Measurements from ENCODE around the gene AEN. TPM values are rescaled to one million over a fixed set of nuclear protein-coding genes. Genes with fewer than 3 reads are reported as not detected.
"Not testable (repeated sequence)": the region's sequence is repeated elsewhere in the genome, so short reads cannot be mapped to it uniquely, and the experiment has no call there.

Gene AEN
- total RNA-seq, 1 experiment from 2014 or later = 183 TPM

DNA sequence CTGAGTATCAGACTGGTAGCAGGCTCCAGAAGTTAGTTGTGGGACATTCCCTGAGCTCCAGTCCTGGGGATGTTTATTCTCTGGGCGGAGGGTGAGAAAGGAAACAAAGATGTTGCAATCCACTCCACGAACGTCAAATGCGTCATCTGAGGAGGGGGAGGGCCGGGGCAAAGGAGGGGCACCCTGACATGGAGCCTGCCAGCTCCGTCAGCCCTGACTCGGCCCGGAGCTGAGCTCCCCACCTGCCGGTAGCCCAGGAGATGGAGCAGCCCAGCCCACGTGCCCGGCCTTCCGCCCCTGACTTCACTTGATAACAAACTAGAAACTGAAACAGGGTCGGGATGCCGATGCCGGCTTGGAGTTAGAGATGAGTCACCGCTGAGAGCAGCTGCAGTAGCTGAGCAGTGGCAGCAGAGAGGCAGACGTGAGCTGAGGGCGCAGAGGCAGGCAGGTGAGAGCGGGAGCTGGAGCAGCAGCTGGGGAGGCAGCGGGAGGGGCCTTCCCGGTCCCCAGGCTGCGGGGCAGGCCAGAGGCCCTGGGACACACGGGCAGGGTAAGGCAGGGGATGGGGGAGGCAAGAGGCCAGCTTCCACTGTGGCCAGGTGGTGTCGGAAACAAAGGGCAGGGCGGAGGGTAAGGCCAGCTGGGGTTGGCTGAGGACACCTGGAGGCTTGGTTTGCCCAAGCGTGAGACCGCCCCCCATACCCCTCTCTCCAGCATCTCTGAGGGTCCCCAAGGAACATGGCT, 17.7 kb downstream of the AEN start, which contains the start of gene ISG20 (continued):
- no peak for TF ChIP-seq RELA (CRISPR knock-in tag; IDR thresholded peaks at IDR 0.05; ENCODE audit: borderline replicate concordance)

DNA sequence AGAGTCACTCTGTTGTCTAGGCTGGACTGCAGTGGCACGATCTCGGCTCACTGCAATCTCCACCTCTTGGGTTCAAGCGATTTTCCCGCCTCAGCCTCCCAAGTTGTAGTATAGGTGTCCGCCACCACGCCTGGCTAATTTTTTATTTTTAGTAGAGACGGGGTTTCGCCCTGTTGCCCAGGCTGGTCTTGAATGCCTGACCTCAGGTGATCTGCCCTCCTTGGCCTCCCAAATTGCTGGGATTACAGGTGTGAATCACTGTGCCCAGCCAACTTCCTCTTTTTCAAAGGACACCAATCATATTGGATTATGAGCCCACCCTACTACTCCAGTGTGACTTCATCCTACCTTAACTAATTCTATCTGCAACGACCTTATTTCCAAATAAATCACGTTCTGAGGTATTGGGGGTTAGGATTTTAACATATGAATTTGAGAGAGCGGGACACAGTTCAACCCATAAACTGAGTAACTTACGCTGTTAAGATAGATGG, 20.9 kb downstream of the AEN start:
- no peaks in the 10 kb centered on the region; the same call in 1 of the 2 replicates for H3K27me3 Mint-ChIP-seq (ENCODE audit: low read depth)
- ChIA-PET CTCF (interaction anchor here (0.6 kb wide), 1 partner anchor 56 kb away, joined by 3 read pairs; no protein-coding TSS in a partner anchor), POLR2A (interaction anchor here (0.6 kb wide), 1 partner anchor 79 kb away, joined by 4 read pairs; no protein-coding TSS in a partner anchor)
- no peak overlapping the region for H3K4me3 Mint-ChIP-seq
- H3K27ac Mint-ChIP-seq = no peak overlapping the region
- 0 out of 2 replicates have a peak, but pooled peaks cover 2% of the 10 kb centered on the region for H3K36me3 Mint-ChIP-seq
- ATAC-seq (no peak), DNase-seq (ENCODE audit: low spot score) (no peak)
- no peaks in the 10 kb centered on the region for H3K9me3 Mint-ChIP-seq
- no peak for TF ChIP-seq NFE2L1 (CRISPR knock-in tag; IDR thresholded peaks at IDR 0.05)
- TF ChIP-seq NR2C2 (CRISPR knock-in tag; IDR thresholded peaks at IDR 0.05) = no peak
- no peak for TF ChIP-seq GABPB1 (CRISPR knock-in tag; IDR thresholded peaks at IDR 0.05)
- no peak for TF ChIP-seq MXD4 (CRISPR knock-in tag; IDR thresholded peaks at IDR 0.05; ENCODE audit: borderline replicate concordance)
- no peak for TF ChIP-seq NR3C1 (CRISPR knock-in tag; conservative IDR thresholded peaks at IDR 0.05; ENCODE audit: low read depth)
- TF ChIP-seq ZNF396 (CRISPR knock-in tag; IDR thresholded peaks at IDR 0.05; ENCODE audit: borderline replicate concordance) = no peak
- H3K4me1 Mint-ChIP-seq = peaks cover 25% of the 10 kb centered on the region

GRCh38 chr15:88642514-88642913, 21.4 kb downstream of the AEN start:
- H3K9me3 Mint-ChIP-seq; ATAC-seq; POLR2A ChIA-PET; H3K4me3 Mint-ChIP-seq; H3K27me3 Mint-ChIP-seq (ENCODE audit: low read depth); H3K36me3 Mint-ChIP-seq; H3K27ac Mint-ChIP-seq; DNase-seq (ENCODE audit: low spot score): not testable (repeated sequence)
- CTCF ChIA-PET = interaction anchor here (1.2 kb wide), 1 partner anchor 175 kb away, joined by 3 read pairs; the partner anchor contains the start of genes MRPL46 and MRPS11
- H3K4me1 Mint-ChIP-seq = peaks cover 20% of the 10 kb centered on the region

DNA sequence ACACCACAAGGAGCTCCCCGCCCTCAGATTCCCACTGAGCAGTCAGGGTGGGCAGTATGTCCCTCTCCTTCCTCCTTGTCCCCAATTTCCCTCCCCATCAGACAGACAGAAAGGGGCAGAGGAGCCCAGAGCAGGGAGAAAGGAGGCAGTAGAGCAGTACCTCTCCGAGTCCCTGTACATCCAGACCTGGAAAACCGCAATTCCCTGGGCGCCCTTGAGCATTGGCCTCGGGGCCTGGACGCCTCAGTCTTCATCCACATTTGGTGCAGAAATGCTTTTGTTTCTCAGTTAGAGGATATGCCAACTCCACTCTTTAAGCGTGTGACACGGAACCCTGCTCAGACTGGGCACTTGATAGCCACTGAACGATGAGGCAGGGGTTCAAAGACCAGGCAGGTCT, 23.6 kb downstream of the AEN start:
- ChIA-PET CTCF (no interaction called here), POLR2A (no interaction called here)
- no peak overlapping the region for H3K4me3 Mint-ChIP-seq
- TF ChIP-seq NFE2L1 (CRISPR knock-in tag; IDR thresholded peaks at IDR 0.05) (no peak), EMX1 (CRISPR knock-in tag; IDR thresholded peaks at IDR 0.05) (no peak), ZNF396 (CRISPR knock-in tag; IDR thresholded peaks at IDR 0.05; ENCODE audit: borderline replicate concordance) (no peak), MYBL2 (CRISPR knock-in tag; IDR thresholded peaks at IDR 0.05) (no peak), ZBTB21 (CRISPR knock-in tag; IDR thresholded peaks at IDR 0.05; ENCODE audit: borderline replicate concordance) (no peak)
- TF ChIP-seq, protein P1, sequence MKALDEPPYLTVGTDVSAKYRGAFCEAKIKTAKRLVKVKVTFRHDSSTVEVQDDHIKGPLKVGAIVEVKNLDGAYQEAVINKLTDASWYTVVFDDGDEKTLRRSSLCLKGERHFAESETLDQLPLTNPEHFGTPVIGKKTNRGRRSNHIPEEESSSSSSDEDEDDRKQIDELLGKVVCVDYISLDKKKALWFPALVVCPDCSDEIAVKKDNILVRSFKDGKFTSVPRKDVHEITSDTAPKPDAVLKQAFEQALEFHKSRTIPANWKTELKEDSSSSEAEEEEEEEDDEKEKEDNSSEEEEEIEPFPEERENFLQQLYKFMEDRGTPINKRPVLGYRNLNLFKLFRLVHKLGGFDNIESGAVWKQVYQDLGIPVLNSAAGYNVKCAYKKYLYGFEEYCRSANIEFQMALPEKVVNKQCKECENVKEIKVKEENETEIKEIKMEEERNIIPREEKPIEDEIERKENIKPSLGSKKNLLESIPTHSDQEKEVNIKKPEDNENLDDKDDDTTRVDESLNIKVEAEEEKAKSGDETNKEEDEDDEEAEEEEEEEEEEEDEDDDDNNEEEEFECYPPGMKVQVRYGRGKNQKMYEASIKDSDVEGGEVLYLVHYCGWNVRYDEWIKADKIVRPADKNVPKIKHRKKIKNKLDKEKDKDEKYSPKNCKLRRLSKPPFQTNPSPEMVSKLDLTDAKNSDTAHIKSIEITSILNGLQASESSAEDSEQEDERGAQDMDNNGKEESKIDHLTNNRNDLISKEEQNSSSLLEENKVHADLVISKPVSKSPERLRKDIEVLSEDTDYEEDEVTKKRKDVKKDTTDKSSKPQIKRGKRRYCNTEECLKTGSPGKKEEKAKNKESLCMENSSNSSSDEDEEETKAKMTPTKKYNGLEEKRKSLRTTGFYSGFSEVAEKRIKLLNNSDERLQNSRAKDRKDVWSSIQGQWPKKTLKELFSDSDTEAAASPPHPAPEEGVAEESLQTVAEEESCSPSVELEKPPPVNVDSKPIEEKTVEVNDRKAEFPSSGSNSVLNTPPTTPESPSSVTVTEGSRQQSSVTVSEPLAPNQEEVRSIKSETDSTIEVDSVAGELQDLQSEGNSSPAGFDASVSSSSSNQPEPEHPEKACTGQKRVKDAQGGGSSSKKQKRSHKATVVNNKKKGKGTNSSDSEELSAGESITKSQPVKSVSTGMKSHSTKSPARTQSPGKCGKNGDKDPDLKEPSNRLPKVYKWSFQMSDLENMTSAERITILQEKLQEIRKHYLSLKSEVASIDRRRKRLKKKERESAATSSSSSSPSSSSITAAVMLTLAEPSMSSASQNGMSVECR (CRISPR knock-in tag; IDR thresholded peaks at IDR 0.05; ENCODE audit: borderline replicate concordance) = no peak
- TF ChIP-seq, protein P2, sequence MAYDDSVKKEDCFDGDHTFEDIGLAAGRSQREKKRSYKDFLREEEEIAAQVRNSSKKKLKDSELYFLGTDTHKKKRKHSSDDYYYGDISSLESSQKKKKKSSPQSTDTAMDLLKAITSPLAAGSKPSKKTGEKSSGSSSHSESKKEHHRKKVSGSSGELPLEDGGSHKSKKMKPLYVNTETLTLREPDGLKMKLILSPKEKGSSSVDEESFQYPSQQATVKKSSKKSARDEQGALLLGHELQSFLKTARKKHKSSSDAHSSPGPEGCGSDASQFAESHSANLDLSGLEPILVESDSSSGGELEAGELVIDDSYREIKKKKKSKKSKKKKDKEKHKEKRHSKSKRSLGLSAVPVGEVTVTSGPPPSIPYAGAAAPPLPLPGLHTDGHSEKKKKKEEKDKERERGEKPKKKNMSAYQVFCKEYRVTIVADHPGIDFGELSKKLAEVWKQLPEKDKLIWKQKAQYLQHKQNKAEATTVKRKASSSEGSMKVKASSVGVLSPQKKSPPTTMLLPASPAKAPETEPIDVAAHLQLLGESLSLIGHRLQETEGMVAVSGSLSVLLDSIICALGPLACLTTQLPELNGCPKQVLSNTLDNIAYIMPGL (CRISPR knock-in tag; IDR thresholded peaks at IDR 0.05) = no peak
- TF ChIP-seq, protein P3, sequence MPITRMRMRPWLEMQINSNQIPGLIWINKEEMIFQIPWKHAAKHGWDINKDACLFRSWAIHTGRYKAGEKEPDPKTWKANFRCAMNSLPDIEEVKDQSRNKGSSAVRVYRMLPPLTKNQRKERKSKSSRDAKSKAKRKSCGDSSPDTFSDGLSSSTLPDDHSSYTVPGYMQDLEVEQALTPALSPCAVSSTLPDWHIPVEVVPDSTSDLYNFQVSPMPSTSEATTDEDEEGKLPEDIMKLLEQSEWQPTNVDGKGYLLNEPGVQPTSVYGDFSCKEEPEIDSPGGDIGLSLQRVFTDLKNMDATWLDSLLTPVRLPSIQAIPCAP (CRISPR knock-in tag; IDR thresholded peaks at IDR 0.05) = no peak
- TF ChIP-seq, protein P4, sequence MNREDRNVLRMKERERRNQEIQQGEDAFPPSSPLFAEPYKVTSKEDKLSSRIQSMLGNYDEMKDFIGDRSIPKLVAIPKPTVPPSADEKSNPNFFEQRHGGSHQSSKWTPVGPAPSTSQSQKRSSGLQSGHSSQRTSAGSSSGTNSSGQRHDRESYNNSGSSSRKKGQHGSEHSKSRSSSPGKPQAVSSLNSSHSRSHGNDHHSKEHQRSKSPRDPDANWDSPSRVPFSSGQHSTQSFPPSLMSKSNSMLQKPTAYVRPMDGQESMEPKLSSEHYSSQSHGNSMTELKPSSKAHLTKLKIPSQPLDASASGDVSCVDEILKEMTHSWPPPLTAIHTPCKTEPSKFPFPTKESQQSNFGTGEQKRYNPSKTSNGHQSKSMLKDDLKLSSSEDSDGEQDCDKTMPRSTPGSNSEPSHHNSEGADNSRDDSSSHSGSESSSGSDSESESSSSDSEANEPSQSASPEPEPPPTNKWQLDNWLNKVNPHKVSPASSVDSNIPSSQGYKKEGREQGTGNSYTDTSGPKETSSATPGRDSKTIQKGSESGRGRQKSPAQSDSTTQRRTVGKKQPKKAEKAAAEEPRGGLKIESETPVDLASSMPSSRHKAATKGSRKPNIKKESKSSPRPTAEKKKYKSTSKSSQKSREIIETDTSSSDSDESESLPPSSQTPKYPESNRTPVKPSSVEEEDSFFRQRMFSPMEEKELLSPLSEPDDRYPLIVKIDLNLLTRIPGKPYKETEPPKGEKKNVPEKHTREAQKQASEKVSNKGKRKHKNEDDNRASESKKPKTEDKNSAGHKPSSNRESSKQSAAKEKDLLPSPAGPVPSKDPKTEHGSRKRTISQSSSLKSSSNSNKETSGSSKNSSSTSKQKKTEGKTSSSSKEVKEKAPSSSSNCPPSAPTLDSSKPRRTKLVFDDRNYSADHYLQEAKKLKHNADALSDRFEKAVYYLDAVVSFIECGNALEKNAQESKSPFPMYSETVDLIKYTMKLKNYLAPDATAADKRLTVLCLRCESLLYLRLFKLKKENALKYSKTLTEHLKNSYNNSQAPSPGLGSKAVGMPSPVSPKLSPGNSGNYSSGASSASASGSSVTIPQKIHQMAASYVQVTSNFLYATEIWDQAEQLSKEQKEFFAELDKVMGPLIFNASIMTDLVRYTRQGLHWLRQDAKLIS (CRISPR knock-in tag; IDR thresholded peaks at IDR 0.05; ENCODE audit: borderline replicate concordance) = no peak

More for the DNA sequence above, 23.6 kb downstream of the AEN start:
- Mint-ChIP-seq H3K27me3 (ENCODE audit: low read depth) (no peaks in the 10 kb centered on the region), H3K27ac (no peak overlapping the region), H3K36me3 (0 out of 2 replicates have a peak, but pooled peaks cover 2% of the 10 kb centered on the region), H3K9me3 (no peaks in the 10 kb centered on the region), H3K4me1 (0 out of 2 replicates have a peak, but pooled peaks cover 2% of the 10 kb centered on the region)
- no peak for DNase-seq (ENCODE audit: low spot score)
- no peak for ATAC-seq
